Activated B cell treated with CpG ODN at 0.5 μM for 24 hours (primary cell): ENCODE measurements around the gene LCNL1. TPM values are rescaled to one million over a fixed set of nuclear protein-coding genes. Genes with fewer than 3 reads are reported as not detected.

Experiments
- ATAC-seq: fragments of 200-7000 bp; cut with Tn5 transposase; one replicate; pipeline ENCODE4 v1.10.0; 2021; ENCODE audit warnings: low read depth, mild to moderate bottlenecking, moderate library complexity
- CTCF ChIA-PET: fragments of 350-600 bp; sonication (Branson Sonifier 250); formaldehyde crosslinking; loops from one replicate; lab custom pipeline; 2021; ENCODE audit warnings: antibody characterized with exemption; lab: Charles Lee
- POLR2A ChIA-PET: fragments of 350-600 bp; sonication (Branson Sonifier 250); formaldehyde crosslinking; loops from one replicate; lab custom pipeline; 2021; ENCODE audit warnings: antibody characterized with exemption; lab: Charles Lee
- DNase-seq: peaks from one replicate; pipeline ENCODE4 v3.0.0; 2022
- H3K27ac Mint-ChIP-seq: one replicate; pipeline ENCODE4 v1.8.0; 2020; ENCODE audit warnings: mixed read lengths
- H3K27me3 Mint-ChIP-seq: one replicate; pipeline ENCODE4 v1.8.0; 2021; ENCODE audit warnings: mixed read lengths
- H3K36me3 Mint-ChIP-seq: one replicate; pipeline ENCODE4 v1.8.0; 2021; ENCODE audit warnings: low read depth, mixed read lengths
- H3K4me1 Mint-ChIP-seq: one replicate; pipeline ENCODE4 v1.8.0; 2021; ENCODE audit warnings: mixed read lengths
- H3K4me3 Mint-ChIP-seq: one replicate; pipeline ENCODE4 v1.8.0; 2020; ENCODE audit warnings: mild to moderate bottlenecking, mixed read lengths
- H3K9me3 Mint-ChIP-seq: one replicate; pipeline ENCODE4 v1.8.0; 2020; ENCODE audit warnings: mixed read lengths
- CTCF ChIP-seq: fragments of 200-600 bp; IDR thresholded peaks from one replicate; pipeline ENCODE4 v1.8.0; 2022; ENCODE audit warnings: antibody characterized with exemption, mild to moderate bottlenecking
- intact Hi-C: fragments of 100-400 bp; cut with micrococcal nuclease; formaldehyde crosslinking; loops from one replicate; pipeline ENCODE4 v1.15.1; 2024
- total RNA-seq: library from RNA; stranded (reverse); gene quantifications from 2 replicates; pipeline ENCODE4 v1.2.3, GENCODE V29; 2022

LCNL1 gene
- total RNA-seq, 1 donor from 2014 or later = not detected

GRCh38 chr9:136968333-136969127 is 14.3 kb upstream of the LCNL1 start:
- Mint-ChIP-seq H3K4me3 (no peak overlapping the region), H3K36me3 (no peaks in the 10 kb centered on the region), H3K27me3 (peaks cover 11% of the 10 kb centered on the region), H3K9me3 (no peaks in the 10 kb centered on the region), H3K4me1 (peaks cover 9% of the 10 kb centered on the region), H3K27ac (no peak overlapping the region)
- ATAC-seq (no peak), DNase-seq (no peak)
- no peak for TF ChIP-seq CTCF
- POLR2A ChIA-PET = no interaction called here
- intact Hi-C loops = no loop called here
- CTCF ChIA-PET = no interaction called here

DNA sequence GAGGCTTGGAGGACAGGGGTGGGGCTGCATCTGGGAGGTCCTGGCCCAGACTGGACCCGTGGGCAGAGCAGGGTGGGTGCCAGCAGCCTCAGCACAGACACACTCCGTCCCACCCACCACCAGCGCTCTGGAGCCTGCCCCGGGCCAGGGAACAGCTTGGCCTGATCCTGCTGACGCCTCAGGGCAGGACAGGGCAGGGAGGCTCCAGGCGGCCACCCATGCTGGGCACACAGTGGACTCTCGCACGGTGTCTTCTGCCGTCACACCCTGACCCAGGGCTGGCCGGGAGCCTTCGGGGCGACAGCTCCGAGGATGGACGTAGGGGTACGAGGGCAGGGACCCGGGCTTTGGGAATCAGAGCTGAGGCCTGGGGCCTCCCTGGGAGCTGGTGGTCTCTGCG is 13.6 kb upstream of the LCNL1 start:
- DNase-seq = no peak
- ChIA-PET CTCF (no interaction called here), POLR2A (no interaction called here)
- intact Hi-C loops = no loop called here
- Mint-ChIP-seq H3K9me3 (no peaks in the 10 kb centered on the region), H3K27me3 (peaks cover 11% of the 10 kb centered on the region), H3K4me3 (no peak overlapping the region), H3K36me3 (no peaks in the 10 kb centered on the region), H3K4me1 (peaks cover 9% of the 10 kb centered on the region), H3K27ac (no peak overlapping the region)
- no peak for TF ChIP-seq CTCF
- ATAC-seq = no peak

DNA sequence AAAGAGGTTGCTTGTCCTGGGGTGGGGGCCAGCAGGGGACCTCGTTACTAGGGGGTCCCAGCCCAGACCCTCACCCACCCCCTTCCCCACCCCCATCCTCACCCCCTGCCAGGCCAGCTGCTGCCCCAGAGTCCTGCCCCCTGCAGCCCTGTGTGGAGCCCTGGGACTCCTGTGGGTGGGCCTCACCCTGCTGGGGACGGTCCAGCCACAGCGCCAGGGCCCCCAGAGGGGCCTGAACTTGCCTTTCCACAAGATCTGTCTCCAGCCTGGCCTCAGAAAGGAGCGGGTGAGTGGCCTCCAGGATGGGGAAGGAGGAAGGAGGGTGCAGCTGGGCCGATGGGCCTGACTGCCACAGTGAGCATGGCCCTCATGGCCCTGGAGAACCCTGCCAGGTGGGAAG is 13.0 kb upstream of the LCNL1 start:
- DNase-seq (no peak), ATAC-seq (no peak)
- no peak for TF ChIP-seq CTCF
- Mint-ChIP-seq H3K4me1 (peaks cover 9% of the 10 kb centered on the region), H3K27ac (no peak overlapping the region), H3K27me3 (peaks cover 11% of the 10 kb centered on the region), H3K4me3 (no peak overlapping the region), H3K9me3 (no peaks in the 10 kb centered on the region), H3K36me3 (no peaks in the 10 kb centered on the region)
- intact Hi-C loops = no loop called here
- ChIA-PET CTCF (no interaction called here), POLR2A (no interaction called here)

GRCh38 chr9:136970361-136970760 is 12.4 kb upstream of the LCNL1 start:
- no peaks in the 10 kb centered on the region for H3K36me3 Mint-ChIP-seq
- no peak for TF ChIP-seq CTCF
- POLR2A ChIA-PET = no interaction called here
- no peaks in the 10 kb centered on the region for H3K9me3 Mint-ChIP-seq
- DNase-seq = no peak
- CTCF ChIA-PET = no interaction called here
- no peak overlapping the region for H3K4me3 Mint-ChIP-seq
- peaks cover 9% of the 10 kb centered on the region for H3K4me1 Mint-ChIP-seq
- H3K27ac Mint-ChIP-seq = no peak overlapping the region
- intact Hi-C loops = no loop called here
- no peak for ATAC-seq
- peaks cover 11% of the 10 kb centered on the region for H3K27me3 Mint-ChIP-seq

- no peak for DNase-seq
- POLR2A ChIA-PET = no interaction called here
- CTCF ChIA-PET = interaction anchor here (1.4 kb wide), 1 partner anchor 21 kb away, joined by 3 read pairs; no protein-coding TSS in a partner anchor
- Mint-ChIP-seq H3K4me3 (no peak overlapping the region), H3K27me3 (peaks cover 9% of the 10 kb centered on the region), H3K36me3 (no peaks in the 10 kb centered on the region), H3K27ac (no peak overlapping the region), H3K4me1 (no peaks in the 10 kb centered on the region), H3K9me3 (no peaks in the 10 kb centered on the region)
- no peak for ATAC-seq
- TF ChIP-seq CTCF = no peak
- intact Hi-C loops = no loop called here
Measured at GRCh38 chr9:136971746-136972145, 11.0 kb upstream of the LCNL1 start.
